Measurements from ENCODE around the gene COG7. TPM values are rescaled to one million over a fixed set of nuclear protein-coding genes. Genes with fewer than 3 reads are reported as not detected.

The COG7 gene
- total and polyA plus RNA-seq, 2 of the 13 experiments (the other 11 are each of a cell fraction or from before 2014, with no cell fraction given), result 12.6 to 54.5 TPM

GRCh38 chr16:23452572-23453337 lies at the start of gene COG7 (continued):
- TF ChIP-seq FUBP1 (CRISPR knock-in tag; IDR thresholded peaks at IDR 0.05; ENCODE audit: borderline replicate concordance) (no peak; the same call in 1 of the 2 replicates), ZSCAN5A (CRISPR knock-in tag; IDR thresholded peaks at IDR 0.05; ENCODE audit: borderline replicate concordance) (0 out of 2 replicates have a peak, but pooled peaks have one; percentile 84), GPN1 (CRISPR knock-in tag; IDR thresholded peaks at IDR 0.05; ENCODE audit: borderline replicate concordance) (peak; percentile 45; the same call in 1 of the 2 replicates), GABPB1 (CRISPR knock-in tag; IDR thresholded peaks at IDR 0.05) (peak; percentile 99), ARID4A (CRISPR knock-in tag; IDR thresholded peaks at IDR 0.05; ENCODE audit: borderline replicate concordance) (peak; percentile 100), THYN1 (CRISPR knock-in tag; IDR thresholded peaks at IDR 0.05; ENCODE audit: borderline replicate concordance, low read depth) (peak; percentile 98; the same call in 1 of the 2 replicates), HNRNPL (IDR thresholded peaks at IDR 0.05; ENCODE audit: low read depth, low read length) (peak; percentile 71; the same call in 1 of the 2 replicates), HNRNPUL1 (IDR thresholded peaks at IDR 0.05; ENCODE audit: low read depth, low read length) (no peak), ZC3H4 (CRISPR knock-in tag; IDR thresholded peaks at IDR 0.05; ENCODE audit: borderline replicate concordance) (peak; percentile 26; the same call in 1 of the 2 replicates), CEBPG (CRISPR knock-in tag; IDR thresholded peaks at IDR 0.05) (peak; percentile 19), CHD4 (IDR thresholded peaks at IDR 0.05; ENCODE audit: borderline replicate concordance, low read length) (0 out of 2 replicates have a peak, but pooled peaks have one; percentile 8), JARID2 (CRISPR knock-in tag; IDR thresholded peaks at IDR 0.05; ENCODE audit: insufficient replicate concordance) (peak; percentile 94), ZNF841 (CRISPR knock-in tag; IDR thresholded peaks at IDR 0.05; ENCODE audit: borderline replicate concordance) (no peak; the same call in 1 of the 2 replicates), ZNF576 (CRISPR knock-in tag; IDR thresholded peaks at IDR 0.05) (0 out of 2 replicates have a peak, but pooled peaks have one; percentile 28), NFKB2 (CRISPR knock-in tag; IDR thresholded peaks at IDR 0.05; ENCODE audit: borderline replicate concordance) (peak; percentile 98; the same call in 1 of the 2 replicates), HNF4G (IDR thresholded peaks at IDR 0.05; ENCODE audit: borderline replicate concordance, low read depth, low read length) (peak; percentile 62), HNF4G (CRISPR knock-in tag; IDR thresholded peaks at IDR 0.05; ENCODE audit: borderline replicate concordance, low read depth) (peak; percentile 87), ATM (IDR thresholded peaks at IDR 0.05; ENCODE audit: borderline replicate concordance) (no peak), HDAC6 (IDR thresholded peaks at IDR 0.05; ENCODE audit: low read depth, low read length) (no peak), ZNF333 (CRISPR knock-in tag; IDR thresholded peaks at IDR 0.05; ENCODE audit: borderline replicate concordance) (peak; percentile 98)

Data from HepG2 (cell line).